Caki2 (cell line): Measurements from ENCODE around the gene IMP4. TPM values are rescaled to one million over a fixed set of nuclear protein-coding genes. Genes with fewer than 3 reads are reported as not detected.
"Not testable (repeated sequence)": the region's sequence is repeated elsewhere in the genome, so short reads cannot be mapped to it uniquely, and the experiment has no call there.

Experiments
- DNase-seq: peaks from one replicate; pipeline ENCODE4 v3.0.0-alpha.2; 2015; ENCODE audit warnings: low read depth
- in situ Hi-C: cut with HindIII; loops from 2 replicates; pipeline ENCODE4 v1.10.0; 2016; ENCODE audit warnings: low sequenced_read_pairs, low pct_unique_long_range_greater_than_20kb, mixed read lengths
- total RNA-seq: library from RNA; depleted of rRNA; stranded (reverse); fragments of >200 nt; shearing (Covaris generic); gene quantifications from 2 replicates; pipeline ENCODE4 v1.2.3, GENCODE V29; 2014; ENCODE audit warnings: low replicate concordance; rRNA removed

IMP4 gene
- 78.6 and 105 TPM in 2 replicates for total RNA-seq

GRCh38 chr2:130342533-130343275 lies at the start of gene IMP4:
Gene IMP4, plus strand, starts transcription at chr2:130342897. Its CDS starts 36 bp downstream, at chr2:130342933.
- peak; percentile 95 for DNase-seq
- in situ Hi-C loops, result no loop called here

- no peak for DNase-seq
- in situ Hi-C loops, result no loop called here
Measured at GRCh38 chr2:130300258-130300969, 42.3 kb upstream of the IMP4 start.

- in situ Hi-C loops, result no loop called here
- DNase-seq, result no peak
Measured at GRCh38 chr2:130300970-130301348, 41.7 kb upstream of the IMP4 start.

- in situ Hi-C loops, result no loop called here
- no peak for DNase-seq
Measured at GRCh38 chr2:130302164-130302886, 40.4 kb upstream of the IMP4 start.

- no peak for DNase-seq
- in situ Hi-C loops, result no loop called here
Measured at GRCh38 chr2:130303169-130303568, 39.5 kb upstream of the IMP4 start.

GRCh38 chr2:130304726-130305125 lies 38.0 kb upstream of the IMP4 start:
- no peak for DNase-seq
- in situ Hi-C loops, result no loop called here

GRCh38 chr2:130307850-130308249 lies 34.8 kb upstream of the IMP4 start:
- in situ Hi-C loops, result no loop called here
- DNase-seq, result no peak

- no peak for DNase-seq
- in situ Hi-C loops, result no loop called here
Measured at GRCh38 chr2:130310881-130311280, 31.8 kb upstream of the IMP4 start.

GRCh38 chr2:130313812-130314334 lies 28.8 kb upstream of the IMP4 start:
- DNase-seq, result no peak
- in situ Hi-C loops, result no loop called here

- DNase-seq, result no peak
- in situ Hi-C loops, result no loop called here
Measured at GRCh38 chr2:130314377-130314776, 28.3 kb upstream of the IMP4 start.

- in situ Hi-C loops, result no loop called here
- no peak for DNase-seq
Measured at GRCh38 chr2:130316596-130316995, 26.1 kb upstream of the IMP4 start.

- no peak for DNase-seq
- in situ Hi-C loops, result no loop called here
Measured at GRCh38 chr2:130318906-130319305, 23.8 kb upstream of the IMP4 start.

- DNase-seq, result no peak
- in situ Hi-C loops, result no loop called here
Measured at GRCh38 chr2:130319536-130319935, 23.2 kb upstream of the IMP4 start.

- DNase-seq, result peak; percentile 14
- in situ Hi-C loops, result no loop called here
Measured at GRCh38 chr2:130327703-130328527, 14.8 kb upstream of the IMP4 start.

- in situ Hi-C loops, result no loop called here
- no peak for DNase-seq
Measured at GRCh38 chr2:130328710-130329109, 14.0 kb upstream of the IMP4 start.

GRCh38 chr2:130332271-130333073 lies 10.2 kb upstream of the IMP4 start:
- in situ Hi-C loops, result no loop called here
- peak; percentile 56 for DNase-seq

GRCh38 chr2:130333253-130333652 lies 9.4 kb upstream of the IMP4 start:
- in situ Hi-C loops, DNase-seq: not testable (repeated sequence)
